ENCODE measurements around the gene S1PR4. TPM values are rescaled to one million over a fixed set of nuclear protein-coding genes. Genes with fewer than 3 reads are reported as not detected.

Gene S1PR4
- total and polyA plus RNA-seq, 2 experiments from 2014 or later = 0.24 TPM; not detected in 1

DNA sequence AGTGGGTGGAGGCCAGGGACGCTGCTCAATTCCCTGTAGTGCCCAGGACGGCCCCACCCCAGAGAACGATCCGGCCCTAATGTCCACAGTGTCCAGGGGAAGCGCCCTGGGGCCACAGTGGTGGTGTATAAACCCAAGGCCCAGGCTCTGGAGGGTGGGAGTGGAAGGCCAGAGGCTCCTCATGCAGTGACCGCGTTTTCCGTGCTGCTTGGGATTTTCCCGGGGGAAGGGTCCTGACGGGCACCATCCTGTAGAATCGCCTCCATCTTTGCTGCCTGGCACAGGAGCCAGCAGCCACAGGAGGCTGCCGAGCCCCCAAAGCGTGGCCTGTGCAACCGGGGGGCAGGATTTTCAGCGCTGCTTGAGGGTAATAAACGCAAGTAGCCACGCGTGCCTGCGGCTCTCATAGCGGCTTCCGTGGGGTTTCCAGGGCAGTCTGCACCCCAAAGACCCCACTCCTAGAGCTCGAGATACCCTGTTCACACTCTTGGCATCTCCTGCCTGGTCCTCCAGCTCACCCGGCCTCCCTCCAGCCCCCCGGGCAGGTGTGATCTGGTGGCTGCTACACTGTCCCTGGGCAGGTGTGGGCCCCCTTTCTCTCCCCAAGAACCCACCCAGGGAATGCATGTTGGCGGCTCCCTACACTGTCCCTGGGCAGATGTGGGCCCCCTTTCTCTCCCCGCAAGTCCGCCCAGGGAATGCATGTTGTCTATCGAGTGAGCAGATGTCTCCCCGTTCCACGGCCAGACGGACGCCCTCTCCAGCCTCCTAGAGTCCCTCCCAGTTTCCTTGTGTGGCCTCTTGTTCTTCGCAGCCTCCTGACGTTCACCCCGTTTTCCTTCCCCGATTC, 9.3 kb downstream of the S1PR4 start (continued):
- TF ChIP-seq, protein P1, sequence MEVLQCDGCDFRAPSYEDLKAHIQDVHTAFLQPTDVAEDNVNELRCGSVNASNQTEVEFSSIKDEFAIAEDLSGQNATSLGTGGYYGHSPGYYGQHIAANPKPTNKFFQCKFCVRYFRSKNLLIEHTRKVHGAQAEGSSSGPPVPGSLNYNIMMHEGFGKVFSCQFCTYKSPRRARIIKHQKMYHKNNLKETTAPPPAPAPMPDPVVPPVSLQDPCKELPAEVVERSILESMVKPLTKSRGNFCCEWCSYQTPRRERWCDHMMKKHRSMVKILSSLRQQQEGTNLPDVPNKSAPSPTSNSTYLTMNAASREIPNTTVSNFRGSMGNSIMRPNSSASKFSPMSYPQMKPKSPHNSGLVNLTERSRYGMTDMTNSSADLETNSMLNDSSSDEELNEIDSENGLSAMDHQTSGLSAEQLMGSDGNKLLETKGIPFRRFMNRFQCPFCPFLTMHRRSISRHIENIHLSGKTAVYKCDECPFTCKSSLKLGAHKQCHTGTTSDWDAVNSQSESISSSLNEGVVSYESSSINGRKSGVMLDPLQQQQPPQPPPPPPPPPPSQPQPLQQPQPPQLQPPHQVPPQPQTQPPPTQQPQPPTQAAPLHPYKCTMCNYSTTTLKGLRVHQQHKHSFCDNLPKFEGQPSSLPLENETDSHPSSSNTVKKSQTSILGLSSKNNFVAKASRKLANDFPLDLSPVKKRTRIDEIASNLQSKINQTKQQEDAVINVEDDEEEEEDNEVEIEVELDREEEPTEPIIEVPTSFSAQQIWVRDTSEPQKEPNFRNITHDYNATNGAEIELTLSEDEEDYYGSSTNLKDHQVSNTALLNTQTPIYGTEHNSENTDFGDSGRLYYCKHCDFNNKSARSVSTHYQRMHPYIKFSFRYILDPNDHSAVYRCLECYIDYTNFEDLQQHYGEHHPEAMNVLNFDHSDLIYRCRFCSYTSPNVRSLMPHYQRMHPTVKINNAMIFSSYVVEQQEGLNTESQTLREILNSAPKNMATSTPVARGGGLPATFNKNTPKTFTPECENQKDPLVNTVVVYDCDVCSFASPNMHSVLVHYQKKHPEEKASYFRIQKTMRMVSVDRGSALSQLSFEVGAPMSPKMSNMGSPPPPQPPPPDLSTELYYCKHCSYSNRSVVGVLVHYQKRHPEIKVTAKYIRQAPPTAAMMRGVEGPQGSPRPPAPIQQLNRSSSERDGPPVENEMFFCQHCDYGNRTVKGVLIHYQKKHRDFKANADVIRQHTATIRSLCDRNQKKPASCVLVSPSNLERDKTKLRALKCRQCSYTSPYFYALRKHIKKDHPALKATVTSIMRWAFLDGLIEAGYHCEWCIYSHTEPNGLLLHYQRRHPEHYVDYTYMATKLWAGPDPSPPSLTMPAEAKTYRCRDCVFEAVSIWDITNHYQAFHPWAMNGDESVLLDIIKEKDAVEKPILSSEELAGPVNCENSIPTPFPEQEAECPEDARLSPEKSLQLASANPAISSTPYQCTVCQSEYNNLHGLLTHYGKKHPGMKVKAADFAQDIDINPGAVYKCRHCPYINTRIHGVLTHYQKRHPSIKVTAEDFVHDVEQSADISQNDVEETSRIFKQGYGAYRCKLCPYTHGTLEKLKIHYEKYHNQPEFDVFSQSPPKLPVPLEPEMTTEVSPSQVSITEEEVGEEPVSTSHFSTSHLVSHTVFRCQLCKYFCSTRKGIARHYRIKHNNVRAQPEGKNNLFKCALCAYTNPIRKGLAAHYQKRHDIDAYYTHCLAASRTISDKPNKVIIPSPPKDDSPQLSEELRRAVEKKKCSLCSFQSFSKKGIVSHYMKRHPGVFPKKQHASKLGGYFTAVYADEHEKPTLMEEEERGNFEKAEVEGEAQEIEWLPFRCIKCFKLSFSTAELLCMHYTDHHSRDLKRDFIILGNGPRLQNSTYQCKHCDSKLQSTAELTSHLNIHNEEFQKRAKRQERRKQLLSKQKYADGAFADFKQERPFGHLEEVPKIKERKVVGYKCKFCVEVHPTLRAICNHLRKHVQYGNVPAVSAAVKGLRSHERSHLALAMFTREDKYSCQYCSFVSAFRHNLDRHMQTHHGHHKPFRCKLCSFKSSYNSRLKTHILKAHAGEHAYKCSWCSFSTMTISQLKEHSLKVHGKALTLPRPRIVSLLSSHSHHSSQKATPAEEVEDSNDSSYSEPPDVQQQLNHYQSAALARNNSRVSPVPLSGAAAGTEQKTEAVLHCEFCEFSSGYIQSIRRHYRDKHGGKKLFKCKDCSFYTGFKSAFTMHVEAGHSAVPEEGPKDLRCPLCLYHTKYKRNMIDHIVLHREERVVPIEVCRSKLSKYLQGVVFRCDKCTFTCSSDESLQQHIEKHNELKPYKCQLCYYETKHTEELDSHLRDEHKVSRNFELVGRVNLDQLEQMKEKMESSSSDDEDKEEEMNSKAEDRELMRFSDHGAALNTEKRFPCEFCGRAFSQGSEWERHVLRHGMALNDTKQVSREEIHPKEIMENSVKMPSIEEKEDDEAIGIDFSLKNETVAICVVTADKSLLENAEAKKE (CRISPR knock-in tag; IDR thresholded peaks at IDR 0.05) = no peak
- TF ChIP-seq ZNF114 (CRISPR knock-in tag; IDR thresholded peaks at IDR 0.05) (no peak), JUNB (IDR thresholded peaks at IDR 0.05; ENCODE audit: unreplicated experiment) (no peak), EZH2 (IDR thresholded peaks at IDR 0.05; ENCODE audit: low read depth, unreplicated experiment) (no peak)

DNA sequence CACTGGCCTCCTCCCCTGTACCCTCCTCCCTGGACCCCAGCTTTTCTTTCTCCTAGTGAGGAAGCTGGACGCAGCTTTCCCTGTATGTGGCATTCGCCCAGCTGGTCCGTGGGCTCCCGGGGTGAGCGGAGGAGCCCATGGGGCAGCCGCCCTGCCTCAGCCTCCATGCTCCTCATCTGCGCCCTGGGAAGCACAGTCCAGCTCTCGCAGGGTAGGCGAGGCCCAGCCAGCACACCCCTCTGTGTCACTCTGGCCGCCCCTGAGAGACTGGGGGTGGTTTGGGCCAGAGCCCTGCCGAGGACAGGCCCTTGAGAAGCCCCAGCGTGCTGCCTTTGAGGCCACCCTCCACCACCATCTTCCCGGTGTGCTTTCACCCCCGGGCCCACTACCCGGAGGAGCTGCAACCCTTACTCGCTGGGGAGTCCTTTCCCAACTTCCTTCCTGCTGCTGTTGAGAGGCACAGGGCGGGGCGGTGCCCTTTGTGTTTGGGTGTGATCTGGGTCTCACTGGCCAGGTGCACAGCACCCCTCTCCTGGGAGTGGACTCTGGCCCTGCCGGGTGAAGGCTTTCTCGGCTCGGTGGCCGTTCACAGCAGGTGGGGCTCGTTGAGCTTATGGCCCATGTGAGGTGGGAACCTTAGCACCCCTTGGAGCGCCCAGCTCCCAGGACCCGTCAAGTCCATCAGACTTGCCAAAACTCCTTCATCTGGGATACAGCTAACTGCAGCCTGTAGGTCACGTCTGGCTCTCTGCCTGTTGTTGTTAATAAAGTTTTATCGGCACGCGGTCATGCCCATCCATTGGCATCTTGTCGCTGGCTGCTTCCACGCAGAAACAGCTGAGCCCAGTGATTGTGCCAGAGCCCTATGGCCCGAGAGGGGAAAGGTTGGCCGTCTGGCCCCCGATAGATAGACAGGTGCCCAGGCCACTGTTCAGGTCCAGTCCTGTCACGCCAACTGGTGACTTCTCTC, 10.3 kb downstream of the S1PR4 start:
- H3K4me3 Mint-ChIP-seq = peak overlapping the region; percentile 33; the same call in 1 of the 3 replicates
- ATAC-seq (no peak), DNase-seq (ENCODE audit: low spot score) (no peak)
- peaks cover 8% of the 10 kb centered on the region; the same call in 2 of the 3 replicates for H3K36me3 Mint-ChIP-seq (ENCODE audit: low read depth)
- peaks cover 22% of the 10 kb centered on the region for H3K4me1 Mint-ChIP-seq
- H4K20me1 ChIP-seq (replicated peaks; ENCODE audit: insufficient read depth) = peaks cover 16% of the 10 kb centered on the region
- H3K4me3 ChIP-seq = no peak overlapping the region
- H3K36me3 ChIP-seq (ENCODE audit: insufficient read depth) = no peaks in the 10 kb centered on the region; the same call in 1 of the 2 replicates
- no peak overlapping the region for H3K27ac ChIP-seq (ENCODE audit: low read depth)
- H3K9me3 Mint-ChIP-seq = no peaks in the 10 kb centered on the region; the same call in 2 of the 3 replicates
- H3F3A ChIP-seq (replicated peaks; ENCODE audit: low read depth) = no peaks in the 10 kb centered on the region
- H3K27me3 ChIP-seq (ENCODE audit: insufficient read depth) = no peaks in the 10 kb centered on the region
- peaks cover 6% of the 10 kb centered on the region; the same call in 1 of the 2 replicates for H3K4me1 ChIP-seq (ENCODE audit: insufficient read depth)
- peaks cover 18% of the 10 kb centered on the region for H3K27me3 Mint-ChIP-seq (ENCODE audit: insufficient read depth, low read depth, poor library complexity)
- H3K9me2 ChIP-seq (ENCODE audit: insufficient read depth) = no peaks in the 10 kb centered on the region
- peak overlapping the region; percentile 32; the same call in 1 of the 2 replicates for H3K4me2 ChIP-seq
- TF ChIP-seq CREB1 (CRISPR knock-in tag; IDR thresholded peaks at IDR 0.05; ENCODE audit: low read depth) (no peak), STAT1 (IDR thresholded peaks at IDR 0.05; ENCODE audit: unreplicated experiment) (no peak)
- H3K27ac Mint-ChIP-seq = no peak overlapping the region
- H3K79me2 ChIP-seq (replicated peaks; ENCODE audit: insufficient read depth) = peaks cover 62% of the 10 kb centered on the region
- H2AFZ ChIP-seq = no peak overlapping the region

All from GM23338 (cell line).